CD8-positive, alpha-beta memory T cell (primary cell): ENCODE data around the gene ZNF148. TPM values are rescaled to one million over a fixed set of nuclear protein-coding genes. Genes with fewer than 3 reads are reported as not detected.
"Not testable (repeated sequence)": the region's sequence is repeated elsewhere in the genome, so short reads cannot be mapped to it uniquely, and the experiment has no call there.

Experiments
- CTCF ChIA-PET: fragments of 350-600 bp; sonication (Branson Sonifier 250); formaldehyde crosslinking; loops from one replicate; lab custom pipeline; 2021; ENCODE audit warnings: antibody characterized with exemption; lab: Charles Lee
- POLR2A ChIA-PET: fragments of 350-600 bp; sonication (Branson Sonifier 250); formaldehyde crosslinking; loops from one replicate; lab custom pipeline; 2021; ENCODE audit warnings: antibody characterized with exemption; lab: Charles Lee
- DNase-seq, 5 donors: peaks; one replicate each; pipeline versions ENCODE4 v3.0.0 to v3.0.0-alpha.2; 2020 to 2022; ENCODE audit warnings: mixed read lengths in 1 of 5
- H3K27ac ChIP-seq: one replicate; pipeline ENCODE4 v1.7.0; 2013; ENCODE audit warnings: low read depth, mild to moderate bottlenecking, low read length, moderate library complexity
- H3K27me3 ChIP-seq: 2 replicates; pipeline ENCODE4 v1.7.0; 2013; ENCODE audit warnings: low read length, mild to moderate bottlenecking; ENCODE audit not compliant: insufficient read depth, poor library complexity, severe bottlenecking
- H3K36me3 ChIP-seq: 2 replicates; pipeline ENCODE4 v1.7.0; 2013; ENCODE audit warnings: mild to moderate bottlenecking, low read length, moderate library complexity; ENCODE audit not compliant: insufficient read depth
- H3K4me1 ChIP-seq: 2 replicates; pipeline ENCODE4 v1.7.0; 2013; ENCODE audit warnings: mild to moderate bottlenecking, low read length, moderate library complexity; ENCODE audit not compliant: insufficient read depth
- H3K4me3 ChIP-seq: 2 replicates; pipeline ENCODE4 v1.7.0; 2013; ENCODE audit warnings: mild to moderate bottlenecking, low read length
- H3K9me3 ChIP-seq: 2 replicates; pipeline ENCODE4 v1.7.0; 2013; ENCODE audit warnings: mild to moderate bottlenecking, low read length
- H3K27ac Mint-ChIP-seq, 8 donors: one replicate each; pipeline ENCODE4 v1.8.0; 2020 to 2021; ENCODE audit warnings: mixed read lengths in 8 of 8, mild to moderate bottlenecking in 6 of 8, inconsistent platforms in 3 of 8, moderate library complexity in 3 of 8
- H3K27me3 Mint-ChIP-seq, 2 donors: one replicate each; pipeline ENCODE4 v1.8.0; 2020 to 2021; ENCODE audit warnings: mixed read lengths in 2 of 2, mild to moderate bottlenecking in 1 of 2, moderate library complexity in 1 of 2
- H3K36me3 Mint-ChIP-seq, 3 donors: one replicate each; pipeline ENCODE4 v1.8.0; 2020 to 2021; ENCODE audit warnings: mixed read lengths in 3 of 3, inconsistent platforms in 1 of 3, mild to moderate bottlenecking in 1 of 3
- H3K4me1 Mint-ChIP-seq, 3 donors: one replicate each; pipeline ENCODE4 v1.8.0; 2020 to 2021; ENCODE audit warnings: mixed read lengths in 3 of 3, inconsistent platforms in 1 of 3, mild to moderate bottlenecking in 1 of 3
- H3K4me3 Mint-ChIP-seq, 7 donors: one replicate each; pipeline ENCODE4 v1.8.0; 2020 to 2021; ENCODE audit warnings: mixed read lengths in 7 of 7, mild to moderate bottlenecking in 6 of 7, moderate library complexity in 4 of 7, inconsistent platforms in 2 of 7
- H3K9me3 Mint-ChIP-seq, 5 donors: one replicate each; pipeline ENCODE4 v1.8.0; 2020 to 2022; ENCODE audit warnings: mixed read lengths in 5 of 5, mild to moderate bottlenecking in 3 of 5, moderate library complexity in 2 of 5, inconsistent platforms in 1 of 5
- polyA plus RNA-seq: library from polyadenylated mRNA; unstranded; fragments of 300-500 nt; fragmentation: Illumina TruSeq; gene quantifications from one replicate; pipeline ENCODE4 v1.2.3, GENCODE V29; 2021
- total RNA-seq, 2 experiments: library from RNA; stranded (reverse); gene quantifications; one replicate each; pipeline ENCODE4 v1.2.3, GENCODE V29; 2021

Gene ZNF148
- total and polyA plus RNA-seq, 3 experiments from 2014 or later: 35.4 to 69.6 (median 39.3) TPM

- Mint-ChIP-seq H3K27me3 (no peaks in the 10 kb centered on the region), H3K9me3 (peaks cover 8 to 24% (median 20%) of the 10 kb centered on the region in 5 donors), H3K36me3 (peaks cover 24 to 33% (median 33%) of the 10 kb centered on the region in 3 donors), H3K27ac (peak overlapping the region; percentile 1 to 81 (median 32)), H3K4me3 (peak overlapping the region in 3 of 7 donors; percentile 9 to 42 (median 33)), H3K4me1 (peaks cover 69 to 86% (median 85%) of the 10 kb centered on the region in 3 donors)
- H3K4me1 ChIP-seq: peaks cover 10% of the 10 kb centered on the region
- H3K27me3 ChIP-seq: no peaks in the 10 kb centered on the region
- DNase-seq: no peak
- no peak overlapping the region for H3K27ac ChIP-seq
- ChIA-PET POLR2A (no interaction called here), CTCF (no interaction called here)
- H3K36me3 ChIP-seq: no peaks in the 10 kb centered on the region
- H3K9me3 ChIP-seq: no peaks in the 10 kb centered on the region
- no peak overlapping the region for H3K4me3 ChIP-seq
These were observed 26.1 kb downstream of the ZNF148 start for GRCh38 chr3:125349055-125349454.

GRCh38 chr3:125343367-125343766 is 31.8 kb downstream of the ZNF148 start:
- POLR2A ChIA-PET, H3K36me3 ChIP-seq, H3K27ac Mint-ChIP-seq, H3K27me3 Mint-ChIP-seq, H3K27me3 ChIP-seq, H3K9me3 ChIP-seq, H3K27ac ChIP-seq, DNase-seq, H3K4me3 ChIP-seq, CTCF ChIA-PET, H3K4me3 Mint-ChIP-seq, H3K4me1 ChIP-seq: not testable (repeated sequence)
- Mint-ChIP-seq H3K9me3 (peaks cover 8 to 29% (median 27%) of the 10 kb centered on the region in 5 donors), H3K4me1 (peaks cover 50 to 73% (median 65%) of the 10 kb centered on the region in 3 donors), H3K36me3 (peaks cover 27 to 45% (median 37%) of the 10 kb centered on the region in 3 donors)

GRCh38 chr3:125340121-125340520 is 35.0 kb downstream of the ZNF148 start:
- Histone ChIP-seq H3K4me3 (no peak overlapping the region), H3K4me1 (peaks cover 9% of the 10 kb centered on the region), H3K9me3 (no peaks in the 10 kb centered on the region), H3K36me3 (no peaks in the 10 kb centered on the region), H3K27ac (no peak overlapping the region), H3K27me3 (no peaks in the 10 kb centered on the region)
- Mint-ChIP-seq H3K4me3 (no peak overlapping the region), H3K27me3 (no peaks in the 10 kb centered on the region), H3K36me3 (peaks cover 19 to 28% (median 22%) of the 10 kb centered on the region in 3 donors), H3K4me1 (peaks cover 56 to 80% (median 72%) of the 10 kb centered on the region in 3 donors), H3K27ac (no peak overlapping the region), H3K9me3 (peaks cover 0 to 18% (median 13%) of the 10 kb centered on the region in 5 donors)
- DNase-seq: no peak
- CTCF ChIA-PET: no interaction called here
- POLR2A ChIA-PET: interaction anchor here (0.6 kb wide), 1 partner anchor 34 kb away, joined by 7 read pairs; no protein-coding TSS in a partner anchor

GRCh38 chr3:125337506-125337905 is 37.6 kb downstream of the ZNF148 start:
- Histone ChIP-seq H3K4me1 (peaks cover 9% of the 10 kb centered on the region), H3K9me3 (no peaks in the 10 kb centered on the region), H3K27ac (no peak overlapping the region), H3K4me3 (no peak overlapping the region), H3K27me3 (no peaks in the 10 kb centered on the region), H3K36me3 (no peaks in the 10 kb centered on the region)
- Mint-ChIP-seq H3K4me1 (peaks cover 58 to 72% (median 70%) of the 10 kb centered on the region in 3 donors), H3K4me3 (peak overlapping the region in 1 of 7 donors; percentile 26), H3K27ac (peak overlapping the region in 1 of 8 donors; percentile 17), H3K36me3 (peaks cover 14 to 20% (median 15%) of the 10 kb centered on the region in 3 donors), H3K9me3 (peaks cover 3 to 8% (median 4%) of the 10 kb centered on the region in 5 donors), H3K27me3 (no peaks in the 10 kb centered on the region)
- CTCF ChIA-PET: no interaction called here
- POLR2A ChIA-PET: no interaction called here
- no peak for DNase-seq

- no peaks in the 10 kb centered on the region for H3K27me3 Mint-ChIP-seq
- ChIA-PET POLR2A (no interaction called here), CTCF (no interaction called here)
These were observed 40.2 kb downstream of the ZNF148 start for GRCh38 chr3:125334675-125335560.

GRCh38 chr3:125332504-125332903 is 42.6 kb downstream of the ZNF148 start:
- Mint-ChIP-seq H3K9me3 (peaks cover 0 to 5% (median 0%) of the 10 kb centered on the region in 5 donors), H3K27me3 (no peaks in the 10 kb centered on the region), H3K4me1 (peaks cover 42 to 55% (median 51%) of the 10 kb centered on the region in 3 donors), H3K36me3 (peaks cover 10 to 33% (median 16%) of the 10 kb centered on the region in 3 donors), H3K27ac (no peak overlapping the region), H3K4me3 (no peak overlapping the region)
- Histone ChIP-seq H3K4me1 (peaks cover 9% of the 10 kb centered on the region), H3K27ac (no peak overlapping the region), H3K36me3 (no peaks in the 10 kb centered on the region), H3K4me3 (no peak overlapping the region), H3K27me3 (no peaks in the 10 kb centered on the region), H3K9me3 (no peaks in the 10 kb centered on the region)
- ChIA-PET POLR2A (no interaction called here), CTCF (interaction anchor here (0.5 kb wide), 1 partner anchor 126 kb away, joined by 3 read pairs; no protein-coding TSS in a partner anchor)
- DNase-seq: no peak

More at GRCh38 chr3:125334675-125335560, 40.2 kb downstream of the ZNF148 start:
- Mint-ChIP-seq H3K4me1 (peaks cover 53 to 68% (median 67%) of the 10 kb centered on the region in 3 donors), H3K4me3 (peak overlapping the region in 2 of 7 donors; percentile 6 to 52), H3K36me3 (peaks cover 11 to 22% (median 16%) of the 10 kb centered on the region in 3 donors), H3K9me3 (peaks cover 0 to 5% (median 1%) of the 10 kb centered on the region in 5 donors), H3K27ac (peak overlapping the region in 2 of 8 donors; percentile 1 to 30)
- Histone ChIP-seq H3K27me3 (no peaks in the 10 kb centered on the region), H3K9me3 (no peaks in the 10 kb centered on the region), H3K27ac (no peak overlapping the region), H3K4me1 (peaks cover 9% of the 10 kb centered on the region), H3K4me3 (no peak overlapping the region), H3K36me3 (no peaks in the 10 kb centered on the region)
- DNase-seq: no peak

- no peak overlapping the region for H3K4me3 Mint-ChIP-seq
- peaks cover 16 to 42% (median 22%) of the 10 kb centered on the region in 3 donors for H3K36me3 Mint-ChIP-seq
- H3K9me3 ChIP-seq: no peaks in the 10 kb centered on the region
- CTCF ChIA-PET: no interaction called here
- peaks cover 3% of the 10 kb centered on the region for H3K4me1 ChIP-seq
- no peak overlapping the region for H3K4me3 ChIP-seq
- H3K27me3 Mint-ChIP-seq: no peaks in the 10 kb centered on the region
- H3K27me3 ChIP-seq: no peaks in the 10 kb centered on the region
- no peaks in the 10 kb centered on the region for H3K36me3 ChIP-seq
- no peak overlapping the region for H3K27ac ChIP-seq
- DNase-seq: no peak
- H3K4me1 Mint-ChIP-seq: peaks cover 37 to 48% (median 38%) of the 10 kb centered on the region in 3 donors
- POLR2A ChIA-PET: no interaction called here
- peaks cover 0 to 5% (median 0%) of the 10 kb centered on the region in 5 donors for H3K9me3 Mint-ChIP-seq
- peak overlapping the region in 1 of 8 donors; percentile 24 for H3K27ac Mint-ChIP-seq
These were observed 43.9 kb downstream of the ZNF148 start for GRCh38 chr3:125331243-125331642.

GRCh38 chr3:125326957-125327356 is 48.2 kb downstream of the ZNF148 start:
- no peak overlapping the region for H3K27ac Mint-ChIP-seq
- Histone ChIP-seq H3K27ac (no peak overlapping the region), H3K4me3 (no peak overlapping the region), H3K27me3 (no peaks in the 10 kb centered on the region), H3K9me3 (no peaks in the 10 kb centered on the region), H3K36me3 (no peaks in the 10 kb centered on the region), H3K4me1 (no peaks in the 10 kb centered on the region)
- CTCF ChIA-PET: no interaction called here
- POLR2A ChIA-PET: no interaction called here
- peaks cover 22 to 66% (median 28%) of the 10 kb centered on the region in 3 donors for H3K36me3 Mint-ChIP-seq
- no peaks in the 10 kb centered on the region for H3K27me3 Mint-ChIP-seq
- no peak for DNase-seq
- H3K4me1 Mint-ChIP-seq: peaks cover 15 to 21% (median 16%) of the 10 kb centered on the region in 3 donors
- H3K9me3 Mint-ChIP-seq: peaks cover 7 to 13% (median 9%) of the 10 kb centered on the region in 5 donors
- no peak overlapping the region for H3K4me3 Mint-ChIP-seq
